SK-N-SH (cell line): ENCODE data around the gene SEC24D. TPM values are rescaled to one million over a fixed set of nuclear protein-coding genes. Genes with fewer than 3 reads are reported as not detected.

Source experiments
- CTCF ChIA-PET: fragments of 300-600, 350-600 bp; formaldehyde crosslinking; extraction: SDS; loops from one replicate; lab custom pipeline; 2021; lab: Yijun Ruan, JAX
- POLR2A ChIA-PET: fragments of 350-600 bp; sonication (Branson Sonifier 250); formaldehyde crosslinking; extraction: SDS; loops from one replicate; lab custom pipeline; 2020; ENCODE audit warnings: antibody characterized with exemption, inconsistent platforms; lab: Yijun Ruan, JAX
- DNase-seq: peaks from one replicate; pipeline ENCODE4 v3.0.0; 2012
- H2AFZ ChIP-seq: fragments of 200-600 bp; sonication (generic); 2 replicates; pipeline ENCODE4 v1.8.1; 2016; ENCODE audit warnings: antibody characterized with exemption, mild to moderate bottlenecking, low read depth
- H3F3A ChIP-seq: fragments of 200-600 bp; sonication (generic); replicated peaks from 2 replicates; pipeline ENCODE3; 2016; ENCODE audit warnings: antibody characterized with exemption, mild to moderate bottlenecking; ENCODE audit not compliant: insufficient read depth
- H3K27ac ChIP-seq, 2 experiments: fragments of 200-500 bp in 1 of 2; fragments of 200-600 bp in 1 of 2; sonication (Bioruptor generic) in 1 of 2; sonication (generic), shearing (Covaris generic) in 1 of 2; 2 replicates each; pipeline versions ENCODE4 v1.5.1 to v1.6.1; 2014 to 2016; ENCODE audit warnings: low read depth in 2 of 2, inconsistent platforms in 1 of 2, low read length in 1 of 2, mild to moderate bottlenecking in 1 of 2, mixed read lengths in 1 of 2
- H3K27me3 ChIP-seq: fragments of 200-600 bp; sonication (generic), shearing (Covaris generic); 2 replicates; pipeline ENCODE4 v1.6.1; 2016; ENCODE audit warnings: mixed run types; ENCODE audit not compliant: insufficient read depth
- H3K36me3 ChIP-seq, 2 experiments: fragments of 200-500 bp in 1 of 2; fragments of 200-600 bp in 1 of 2; sonication (Bioruptor generic) in 1 of 2; sonication (generic) in 1 of 2; replicated peaks in 1 of 2; 2 replicates each; pipeline versions ENCODE3 to v1.5.1; 2014 to 2016; ENCODE audit warnings: low read length in 1 of 2, mild to moderate bottlenecking in 1 of 2; ENCODE audit not compliant: insufficient read depth in 2 of 2, control insufficient read depth in 1 of 2
- H3K4me1 ChIP-seq, 2 experiments: fragments of 200-500 bp in 1 of 2; fragments of 200-600 bp in 1 of 2; sonication (Bioruptor generic) in 1 of 2; sonication (generic), shearing (Covaris generic) in 1 of 2; 2 replicates each; pipeline versions ENCODE4 v1.5.1 to v1.6.1; 2014 to 2016; ENCODE audit warnings: low read depth in 1 of 2, low read length in 1 of 2, mixed run types in 1 of 2; ENCODE audit not compliant: insufficient read depth in 2 of 2, control insufficient read depth in 1 of 2
- H3K4me2 ChIP-seq: fragments of 200-600 bp; sonication (generic), shearing (Covaris generic); 2 replicates; pipeline ENCODE4 v1.6.1; 2017; ENCODE audit warnings: mixed run types
- H3K4me3 ChIP-seq, 2 experiments: fragments of 200-500 bp in 1 of 2; fragments of 200-600 bp in 1 of 2; sonication (Bioruptor generic) in 1 of 2; sonication (generic), shearing (Covaris generic) in 1 of 2; 2 replicates each; pipeline versions ENCODE4 v1.5.1 to v1.8.1; 2014 to 2016; ENCODE audit warnings: low read depth in 2 of 2, inconsistent platforms in 1 of 2, low read length in 1 of 2, mild to moderate bottlenecking in 1 of 2, mixed read lengths in 1 of 2, moderate library complexity in 1 of 2
- H3K79me2 ChIP-seq: fragments of 200-600 bp; sonication (generic); 2 replicates; pipeline ENCODE4 v1.8.1; 2017; ENCODE audit warnings: mild to moderate bottlenecking; ENCODE audit not compliant: insufficient read depth
- H3K9ac ChIP-seq: fragments of 200-600 bp; sonication (generic); 2 replicates; pipeline ENCODE4 v1.6.1; 2017; ENCODE audit warnings: mixed run types
- H3K9me2 ChIP-seq: fragments of 200-600 bp; sonication (generic); 2 replicates; pipeline ENCODE4 v1.6.1; 2017; ENCODE audit warnings: mixed run types
- H3K9me3 ChIP-seq: fragments of 200-600 bp; sonication (generic); 2 replicates; pipeline ENCODE4 v1.6.1; 2017; ENCODE audit warnings: mixed run types, mild to moderate bottlenecking, moderate library complexity
- H4K20me1 ChIP-seq: fragments of 200-600 bp; sonication (generic); 2 replicates; pipeline ENCODE4 v1.6.1; 2017; ENCODE audit warnings: mild to moderate bottlenecking, mixed run types; ENCODE audit not compliant: insufficient read depth
- CHD2 ChIP-seq: fragments of 150-350 bp; IDR thresholded peaks from 2 replicates; pipeline ENCODE4 v1.6.1; 2018; ENCODE audit warnings: low read length; ENCODE audit not compliant: partially characterized antibody
- ELF1 ChIP-seq: IDR thresholded peaks from 2 replicates; pipeline ENCODE4 v1.4.0; 2012
- EP300 ChIP-seq, 2 experiments: IDR thresholded peaks; 2 replicates each; pipeline versions ENCODE4 v1.4.0 to v1.6.1; 2012; ENCODE audit warnings: borderline replicate concordance in 1 of 2, low read depth in 1 of 2, low read length in 1 of 2
- FOSL2 ChIP-seq: IDR thresholded peaks from 2 replicates; pipeline ENCODE4 v1.4.0; 2012; ENCODE audit warnings: low read depth, mild to moderate bottlenecking, moderate library complexity, borderline replicate concordance
- FOXJ3 ChIP-seq: sonication (generic); formaldehyde crosslinking; IDR thresholded peaks from 2 replicates; pipeline ENCODE4 v1.5.1; 2020; ENCODE audit warnings: mild to moderate bottlenecking, missing genetic modification reagents
- FOXM1 ChIP-seq: IDR thresholded peaks from 2 replicates; pipeline ENCODE4 v1.4.0; 2012; ENCODE audit warnings: low read depth, mild to moderate bottlenecking
- GABPA ChIP-seq: IDR thresholded peaks from 2 replicates; pipeline ENCODE4 v1.4.0; 2012; ENCODE audit warnings: low read depth, mild to moderate bottlenecking
- IRF3 ChIP-seq: fragments of 150-350 bp; IDR thresholded peaks from 2 replicates; pipeline ENCODE4 v1.6.1; 2016; ENCODE audit warnings: mild to moderate bottlenecking, low read depth, low read length
- JUND ChIP-seq: IDR thresholded peaks from 2 replicates; pipeline ENCODE4 v1.4.0; 2012
- MEF2A ChIP-seq: IDR thresholded peaks from 2 replicates; pipeline ENCODE4 v1.4.0; 2012; ENCODE audit warnings: low read depth, borderline replicate concordance
- NFIC ChIP-seq: IDR thresholded peaks from 2 replicates; pipeline ENCODE4 v1.4.0; 2012; ENCODE audit warnings: borderline replicate concordance
- NRF1 ChIP-seq: IDR thresholded peaks from 2 replicates; pipeline ENCODE4 v1.6.1; 2012; ENCODE audit warnings: low read depth, mild to moderate bottlenecking, low read length
- PBX3 ChIP-seq: IDR thresholded peaks from 2 replicates; pipeline ENCODE4; 2012
- POLR2AphosphoS5 ChIP-seq: IDR thresholded peaks from 2 replicates; pipeline ENCODE4 v1.6.1; 2012; ENCODE audit warnings: low read depth, low read length
- RAD21 ChIP-seq: IDR thresholded peaks from 2 replicates; pipeline ENCODE4 v1.6.1; 2012; ENCODE audit warnings: mild to moderate bottlenecking, low read length
- RCOR1 ChIP-seq: fragments of 150-350 bp; IDR thresholded peaks from 2 replicates; pipeline ENCODE4 v1.6.1; 2017; ENCODE audit warnings: antibody characterized with exemption, low read length
- RFX5 ChIP-seq: IDR thresholded peaks from 2 replicates; pipeline ENCODE4 v1.6.1; 2012; ENCODE audit warnings: mild to moderate bottlenecking, improper control_type of control experiment, low read length
- RXRA ChIP-seq: IDR thresholded peaks from 2 replicates; pipeline ENCODE4 v1.4.0; 2012; ENCODE audit warnings: low read depth, mild to moderate bottlenecking, borderline replicate concordance
- SIN3A ChIP-seq: IDR thresholded peaks from 2 replicates; pipeline ENCODE4 v1.6.1; 2012; ENCODE audit warnings: low read depth, mild to moderate bottlenecking, low read length, moderate library complexity, borderline replicate concordance
- SMC3 ChIP-seq: IDR thresholded peaks from 2 replicates; pipeline ENCODE4 v1.6.1; 2012; ENCODE audit warnings: low read depth, low read length, improper control_type of control experiment
- TAF1 ChIP-seq: IDR thresholded peaks from 2 replicates; pipeline ENCODE4 v1.6.1; 2012; ENCODE audit warnings: low read depth, mild to moderate bottlenecking, low read length, moderate library complexity, borderline replicate concordance
- TCF12 ChIP-seq: IDR thresholded peaks from 2 replicates; pipeline ENCODE4 v1.4.0; 2012
- TEAD4 ChIP-seq: IDR thresholded peaks from 2 replicates; pipeline ENCODE4 v1.4.0; 2012; ENCODE audit warnings: mild to moderate bottlenecking, borderline replicate concordance; ENCODE audit not compliant: insufficient read depth
- USF1 ChIP-seq: IDR thresholded peaks from 2 replicates; pipeline ENCODE4 v1.4.0; 2012; ENCODE audit warnings: low read depth, borderline replicate concordance
- ZBTB33 ChIP-seq: IDR thresholded peaks from 2 replicates; pipeline ENCODE4 v1.4.0; 2012; ENCODE audit warnings: low read depth, borderline replicate concordance
- WGBS: methylation state at CpG from one replicate; pipeline ENCODE4 v1.1.6; 2017; ENCODE audit warnings: low lambda C conversion rate; 5-methylcytosine and 5-hydroxymethylcytosine counted together
- polyA plus RNA-seq, 3 experiments: library from polyadenylated mRNA; depleted of rRNA; stranded (reverse); fragments of >200 nt; gene quantifications; 2 replicates each; pipeline ENCODE4 v1.2.3, GENCODE V29; 2012

Gene SEC24D
- polyA plus RNA-seq, 1 of the 3 experiments (the other 2 are of a cell fraction) = 32.2 TPM

GRCh38 chr4:118751629-118752323, 84.2 kb downstream of the SEC24D start:
- Histone ChIP-seq H3K79me2 (peaks cover 38% of the 10 kb centered on the region; the same call in 1 of the 2 replicates), H2AFZ (no peak overlapping the region), H3K4me1 (peaks cover 25 to 27% of the 10 kb centered on the region in 2 experiments; a peak in 3 of 4 replicates), H3K9ac (0 out of 2 replicates have a peak overlapping the region, but pooled peaks have one; percentile 10), H3F3A (peaks cover 21% of the 10 kb centered on the region), H3K36me3 (peaks cover 56 to 74% of the 10 kb centered on the region in 2 experiments), H3K4me3 (no peak overlapping the region), H3K4me2 (0 out of 2 replicates have a peak overlapping the region, but pooled peaks have one; percentile 1), H3K9me3 (no peaks in the 10 kb centered on the region), H3K27me3 (no peaks in the 10 kb centered on the region), H3K27ac (peak overlapping the region; percentile 69 to 99), H3K9me2 (no peaks in the 10 kb centered on the region), H4K20me1 (no peaks in the 10 kb centered on the region)
- no peak for DNase-seq
- CTCF ChIA-PET = interaction anchor here (1.2 to 1.6 kb wide), 2 partner anchors 10 to 113 kb away, joined by 3 to 4 read pairs; no protein-coding TSS in a partner anchor
- POLR2A ChIA-PET = no interaction called here
- WGBS = 39% methylated on average over 2 of the region's 2 CpGs
- TF ChIP-seq PBX3 (peak; percentile 40; the same call in 1 of the 2 replicates), RAD21 (no peak), CHD2 (no peak), ELF1 (no peak), SIN3A (no peak), IRF3 (no peak), RCOR1 (no peak), TCF12 (peak; percentile 74), JUND (peak; percentile 19; the same call in 1 of the 2 replicates), EP300 (IDR thresholded peaks at IDR 0.05; ENCODE audit: borderline replicate concordance in 1 of 2, low read depth in 1 of 2, low read length in 1 of 2) (peak; percentile 24 to 64; a peak in 1 of 4 replicates), USF1 (no peak), RXRA (peak; percentile 66; the same call in 1 of the 2 replicates), TEAD4 (no peak), SMC3 (no peak), NFIC (0 out of 2 replicates have a peak, but pooled peaks have one; percentile 9), MEF2A (no peak), FOSL2 (no peak), GABPA (no peak), POLR2AphosphoS5 (peak; percentile 17; the same call in 1 of the 2 replicates), TAF1 (peak; percentile 14; the same call in 1 of the 2 replicates), NRF1 (no peak), FOXM1 (no peak), ZBTB33 (peak; percentile 16; the same call in 1 of the 2 replicates), FOXJ3 (CRISPR knock-in tag) (no peak), RFX5 (no peak)
